SJCRH30 (cell line): ENCODE data around the gene LPCAT2. TPM values are rescaled to one million over a fixed set of nuclear protein-coding genes. Genes with fewer than 3 reads are reported as not detected.

Source experiments
- DNase-seq, 2 experiments: peaks; one replicate each; pipeline ENCODE4 v3.0.0-alpha.2; 2015 to 2020
- H3K27ac ChIP-seq: fragments of 250-450 bp; sonication (Bioruptor Pico); 2 replicates; pipeline ENCODE4 v1.5.1; 2020; ENCODE audit warnings: mild to moderate bottlenecking, moderate library complexity
- H3K27me3 ChIP-seq: fragments of 250-450 bp; sonication (Bioruptor Pico); 2 replicates; pipeline ENCODE4 v1.5.1; 2020; ENCODE audit warnings: mild to moderate bottlenecking, moderate library complexity
- H3K36me3 ChIP-seq: fragments of 250-450 bp; sonication (Bioruptor Pico); 2 replicates; pipeline ENCODE4 v1.5.1; 2020; ENCODE audit warnings: mild to moderate bottlenecking, moderate library complexity
- H3K4me1 ChIP-seq: fragments of 250-450 bp; sonication (Bioruptor Pico); 2 replicates; pipeline ENCODE4 v1.5.1; 2020; ENCODE audit warnings: mild to moderate bottlenecking, moderate library complexity
- H3K4me3 ChIP-seq: fragments of 250-450 bp; sonication (Bioruptor Pico); 2 replicates; pipeline ENCODE4 v1.5.1; 2020; ENCODE audit warnings: mild to moderate bottlenecking, moderate library complexity
- H3K9me3 ChIP-seq: fragments of 250-450 bp; sonication (Bioruptor Pico); replicated peaks from 2 replicates; pipeline ENCODE4 v1.5.1; 2020; ENCODE audit warnings: mild to moderate bottlenecking, moderate library complexity
- total RNA-seq: library from RNA; depleted of rRNA; stranded (reverse); fragments of >200 nt; shearing (Covaris generic); gene quantifications from 2 replicates; pipeline ENCODE4 v1.2.3, GENCODE V29; 2014

LPCAT2 gene
- total RNA-seq, 1 experiment from 2014 or later, result 16.8 TPM

GRCh38 chr16:55567382-55567781 is 58.5 kb downstream of the LPCAT2 start:
- H3K27me3 ChIP-seq, result no peaks in the 10 kb centered on the region
- H3K4me1 ChIP-seq, result no peaks in the 10 kb centered on the region; the same call in 1 of the 2 replicates
- no peak overlapping the region for H3K4me3 ChIP-seq
- no peaks in the 10 kb centered on the region for H3K9me3 ChIP-seq
- DNase-seq, result no peak
- no peak overlapping the region for H3K27ac ChIP-seq
- no peaks in the 10 kb centered on the region for H3K36me3 ChIP-seq

- H3K4me3 ChIP-seq, result no peak overlapping the region
- DNase-seq, result no peak
- no peak overlapping the region for H3K27ac ChIP-seq
These were observed 59.3 kb downstream of the LPCAT2 start for GRCh38 chr16:55568207-55568606.

GRCh38 chr16:55569025-55569424 is 60.2 kb downstream of the LPCAT2 start:
- DNase-seq, result peak in 1 of 2 experiments; percentile 41
- H3K27ac ChIP-seq, result no peak overlapping the region

More at GRCh38 chr16:55568207-55568606, 59.3 kb downstream of the LPCAT2 start:
- Histone ChIP-seq H3K36me3 (no peaks in the 10 kb centered on the region), H3K4me1 (no peaks in the 10 kb centered on the region; the same call in 1 of the 2 replicates), H3K9me3 (no peaks in the 10 kb centered on the region), H3K27me3 (no peaks in the 10 kb centered on the region)

DNA sequence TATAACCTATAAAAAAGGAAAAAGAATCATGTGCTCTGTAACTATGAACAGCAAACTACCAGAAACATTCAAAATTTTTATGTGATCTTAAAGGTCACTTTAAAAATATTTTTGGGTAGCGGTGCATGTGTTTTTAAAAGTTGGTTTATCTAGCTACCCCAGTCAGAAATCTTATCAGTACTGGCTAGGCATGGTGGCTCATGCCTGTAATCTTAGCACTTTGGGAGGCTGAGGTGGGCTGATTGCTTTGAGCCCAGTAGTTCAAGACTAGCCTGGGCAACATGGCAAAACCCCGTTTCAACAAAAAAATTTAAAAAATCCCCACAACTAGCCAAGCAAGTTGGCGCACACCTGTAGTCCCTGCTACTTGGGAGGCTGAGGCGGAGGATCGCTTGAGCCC is 61.3 kb downstream of the LPCAT2 start:
- no peak for DNase-seq
- no peak overlapping the region for H3K4me3 ChIP-seq
- no peaks in the 10 kb centered on the region for H3K36me3 ChIP-seq
- no peaks in the 10 kb centered on the region; the same call in 1 of the 2 replicates for H3K4me1 ChIP-seq
- no peaks in the 10 kb centered on the region for H3K27me3 ChIP-seq
- H3K9me3 ChIP-seq, result no peaks in the 10 kb centered on the region
- H3K27ac ChIP-seq, result no peak overlapping the region

More at GRCh38 chr16:55569025-55569424, 60.2 kb downstream of the LPCAT2 start:
- Histone ChIP-seq H3K4me3 (no peak overlapping the region), H3K36me3 (no peaks in the 10 kb centered on the region), H3K4me1 (no peaks in the 10 kb centered on the region; the same call in 1 of the 2 replicates), H3K9me3 (no peaks in the 10 kb centered on the region), H3K27me3 (no peaks in the 10 kb centered on the region)

GRCh38 chr16:55571191-55571897 is 62.5 kb downstream of the LPCAT2 start:
- H3K36me3 ChIP-seq, result no peaks in the 10 kb centered on the region
- no peaks in the 10 kb centered on the region; the same call in 1 of the 2 replicates for H3K4me1 ChIP-seq
- H3K9me3 ChIP-seq, result no peaks in the 10 kb centered on the region

GRCh38 chr16:55572439-55572838 is 63.6 kb downstream of the LPCAT2 start:
- Histone ChIP-seq H3K27me3 (no peaks in the 10 kb centered on the region), H3K9me3 (no peaks in the 10 kb centered on the region), H3K4me1 (no peaks in the 10 kb centered on the region; the same call in 1 of the 2 replicates), H3K36me3 (no peaks in the 10 kb centered on the region), H3K27ac (no peak overlapping the region), H3K4me3 (no peak overlapping the region)
- no peak for DNase-seq

More at GRCh38 chr16:55571191-55571897, 62.5 kb downstream of the LPCAT2 start:
- no peak for DNase-seq
- no peaks in the 10 kb centered on the region for H3K27me3 ChIP-seq
- H3K27ac ChIP-seq, result no peak overlapping the region
- H3K4me3 ChIP-seq, result no peak overlapping the region

DNA sequence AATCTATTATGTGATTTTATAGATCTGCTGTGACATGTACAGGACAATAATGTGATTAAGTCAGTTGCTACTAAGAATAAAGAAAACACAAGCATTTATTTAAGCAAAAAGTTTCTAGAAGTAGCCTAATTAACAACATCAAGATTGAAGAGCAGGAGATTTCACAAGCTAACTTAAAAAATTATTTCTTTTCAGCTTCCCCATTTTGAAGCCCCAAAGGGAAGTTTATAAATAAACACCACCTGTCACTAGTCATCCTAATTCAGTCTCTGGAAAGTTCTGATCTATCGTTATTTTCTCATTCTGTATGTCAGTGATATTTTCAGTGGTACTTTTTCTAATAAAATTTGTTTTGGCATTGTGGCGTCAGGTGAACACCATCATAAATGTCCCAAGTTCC is 65.9 kb downstream of the LPCAT2 start:
- Histone ChIP-seq H3K36me3 (0 out of 2 replicates have a peak, but pooled peaks cover 3% of the 10 kb centered on the region), H3K4me3 (no peak overlapping the region), H3K9me3 (no peaks in the 10 kb centered on the region), H3K4me1 (no peaks in the 10 kb centered on the region), H3K27ac (no peak overlapping the region), H3K27me3 (no peaks in the 10 kb centered on the region)
- DNase-seq, result no peak

GRCh38 chr16:55575496-55575895 is 66.6 kb downstream of the LPCAT2 start:
- no peak overlapping the region for H3K27ac ChIP-seq
- H3K4me3 ChIP-seq, result no peak overlapping the region
- no peak for DNase-seq
- no peaks in the 10 kb centered on the region for H3K4me1 ChIP-seq
- 0 out of 2 replicates have a peak, but pooled peaks cover 3% of the 10 kb centered on the region for H3K36me3 ChIP-seq
- H3K9me3 ChIP-seq, result no peaks in the 10 kb centered on the region
- H3K27me3 ChIP-seq, result no peaks in the 10 kb centered on the region

- no peak overlapping the region for H3K27ac ChIP-seq
- no peak overlapping the region for H3K4me3 ChIP-seq
- H3K36me3 ChIP-seq, result 0 out of 2 replicates have a peak, but pooled peaks cover 3% of the 10 kb centered on the region
- no peaks in the 10 kb centered on the region for H3K27me3 ChIP-seq
- DNase-seq, result no peak
- no peaks in the 10 kb centered on the region for H3K9me3 ChIP-seq
- H3K4me1 ChIP-seq, result no peaks in the 10 kb centered on the region
These were observed 67.5 kb downstream of the LPCAT2 start for GRCh38 chr16:55576384-55576783.

DNA sequence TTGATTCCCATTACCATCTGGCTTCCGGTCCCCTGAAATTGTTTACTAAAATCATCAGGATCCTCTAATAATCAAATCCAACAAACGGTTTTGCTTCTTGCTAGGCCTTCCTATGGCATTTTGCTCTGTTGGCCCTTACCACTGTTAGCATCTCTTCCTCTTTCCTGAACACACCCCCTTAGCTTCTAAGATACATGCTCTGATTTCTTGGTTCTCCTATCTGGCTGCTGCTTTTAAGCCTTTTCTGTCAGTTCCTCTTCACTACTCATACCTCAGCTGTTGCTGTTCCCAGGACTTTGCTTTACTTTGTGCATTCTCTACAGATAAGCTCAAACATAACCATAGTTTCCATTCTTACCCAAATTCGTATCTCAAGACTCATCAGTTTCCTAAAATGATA is 69.0 kb downstream of the LPCAT2 start:
- Histone ChIP-seq H3K4me1 (no peaks in the 10 kb centered on the region), H3K9me3 (no peaks in the 10 kb centered on the region), H3K27me3 (no peaks in the 10 kb centered on the region), H3K4me3 (no peak overlapping the region), H3K36me3 (0 out of 2 replicates have a peak, but pooled peaks cover 3% of the 10 kb centered on the region), H3K27ac (no peak overlapping the region)
- no peak for DNase-seq

DNA sequence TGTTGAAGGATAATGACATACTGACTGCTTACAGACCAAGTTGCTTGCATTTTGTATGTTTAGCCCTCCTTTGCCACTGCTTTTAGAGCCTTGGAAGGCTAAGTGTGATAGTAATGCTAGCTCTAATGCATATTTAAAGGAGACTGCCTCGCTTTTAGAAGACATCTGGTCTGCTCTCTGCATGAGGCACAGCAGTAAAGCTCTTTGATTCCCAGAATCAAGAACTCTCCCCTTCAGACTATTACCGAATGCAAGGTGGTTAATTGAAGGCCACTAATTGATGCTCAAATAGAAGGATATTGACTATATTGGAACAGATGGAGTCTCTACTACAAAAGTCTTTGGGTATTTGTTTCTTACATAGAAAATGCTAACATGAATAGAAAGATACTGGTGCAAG is 76.8 kb downstream of the LPCAT2 start:
- Histone ChIP-seq H3K4me1 (no peaks in the 10 kb centered on the region), H3K27ac (no peak overlapping the region), H3K9me3 (no peaks in the 10 kb centered on the region), H3K27me3 (no peaks in the 10 kb centered on the region), H3K4me3 (no peak overlapping the region), H3K36me3 (no peaks in the 10 kb centered on the region)
- no peak for DNase-seq

DNA sequence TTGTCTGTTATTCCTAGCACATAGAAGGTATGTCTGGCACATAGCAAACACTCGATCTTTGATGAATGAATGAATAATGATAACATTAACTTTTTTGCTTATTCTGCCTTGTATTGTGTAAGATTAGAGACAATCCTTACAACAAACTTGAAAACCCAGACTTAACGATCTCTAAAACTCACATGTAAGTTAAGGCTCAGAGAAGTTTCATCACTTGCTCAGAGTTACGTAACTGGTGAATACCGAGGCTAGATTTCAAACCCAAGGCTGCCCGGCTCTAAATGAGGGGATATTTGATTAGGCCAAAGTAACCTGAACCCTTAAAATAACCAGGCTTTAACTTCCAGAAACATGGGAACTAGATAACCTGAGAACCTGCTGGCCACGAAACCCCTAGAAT is 79.9 kb downstream of the LPCAT2 start:
- Histone ChIP-seq H3K4me3 (no peak overlapping the region), H3K27ac (no peak overlapping the region), H3K27me3 (no peaks in the 10 kb centered on the region; the same call in 1 of the 2 replicates), H3K4me1 (no peaks in the 10 kb centered on the region), H3K36me3 (no peaks in the 10 kb centered on the region), H3K9me3 (no peaks in the 10 kb centered on the region)
- DNase-seq, result no peak

GRCh38 chr16:55592306-55592705 is 83.4 kb downstream of the LPCAT2 start:
- no peak for DNase-seq
- Histone ChIP-seq H3K27ac (no peak overlapping the region), H3K36me3 (no peaks in the 10 kb centered on the region), H3K4me1 (no peaks in the 10 kb centered on the region), H3K9me3 (no peaks in the 10 kb centered on the region), H3K27me3 (peaks cover 2% of the 10 kb centered on the region; the same call in 1 of the 2 replicates), H3K4me3 (no peak overlapping the region)

DNA sequence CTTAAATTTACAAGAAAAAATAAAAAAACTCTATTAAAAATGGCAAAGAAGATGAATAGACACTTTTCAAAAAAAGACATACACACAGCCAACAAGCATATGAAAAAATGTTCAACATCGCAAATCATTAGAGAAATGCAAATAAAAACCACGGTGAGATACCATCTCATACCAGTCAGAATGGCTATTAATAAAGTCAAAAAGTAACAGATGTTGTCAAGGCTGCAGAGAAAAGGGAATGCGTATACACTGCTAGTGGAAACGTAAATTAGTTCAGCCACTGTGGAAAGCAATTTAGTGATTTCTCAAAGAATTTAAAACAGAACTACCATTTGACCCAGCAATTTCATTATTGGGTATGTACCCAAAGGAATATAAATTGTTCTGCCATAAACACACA is 89.1 kb downstream of the LPCAT2 start:
- DNase-seq, result no peak
- no peaks in the 10 kb centered on the region for H3K4me1 ChIP-seq
- H3K4me3 ChIP-seq, result no peak overlapping the region

DNA sequence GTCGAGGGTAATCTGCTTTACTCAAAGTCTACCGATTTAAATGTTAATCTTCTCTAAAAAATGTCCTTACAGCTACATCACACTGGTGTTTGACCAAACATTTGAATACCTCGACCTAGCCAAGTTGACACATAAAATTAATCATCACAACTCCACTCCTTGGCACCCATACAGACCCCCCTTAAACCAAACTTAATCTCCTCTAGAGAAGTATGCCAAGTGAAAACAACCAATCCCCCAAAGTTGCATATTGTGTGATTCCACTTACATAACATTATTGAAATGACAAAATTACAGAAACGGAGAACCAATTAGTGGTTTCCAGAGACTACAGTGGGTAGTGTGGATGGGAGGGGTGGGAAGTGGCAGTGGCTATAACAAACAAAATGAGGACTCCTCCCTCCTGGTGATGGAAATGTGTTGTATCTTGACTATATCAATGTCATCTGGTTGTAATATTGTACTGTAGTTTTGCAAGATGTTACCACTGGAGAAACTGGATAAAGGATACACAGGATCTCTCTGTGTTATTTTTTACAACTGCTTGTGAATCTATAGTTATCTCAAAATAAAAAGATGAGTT is 97.0 kb downstream of the LPCAT2 start:
- no peak for DNase-seq

More for the DNA sequence above, 89.1 kb downstream of the LPCAT2 start:
- H3K27ac ChIP-seq, result no peak overlapping the region
- peaks cover 2% of the 10 kb centered on the region; the same call in 1 of the 2 replicates for H3K27me3 ChIP-seq
- no peaks in the 10 kb centered on the region for H3K36me3 ChIP-seq
- no peaks in the 10 kb centered on the region for H3K9me3 ChIP-seq

More for the DNA sequence above, 97.0 kb downstream of the LPCAT2 start:
- no peak overlapping the region for H3K27ac ChIP-seq
- H3K9me3 ChIP-seq, result 0 out of 2 replicates have a peak, but pooled peaks cover 6% of the 10 kb centered on the region
- H3K36me3 ChIP-seq, result no peaks in the 10 kb centered on the region
- H3K4me1 ChIP-seq, result no peaks in the 10 kb centered on the region
- H3K4me3 ChIP-seq, result no peak overlapping the region
- H3K27me3 ChIP-seq, result no peaks in the 10 kb centered on the region
